HFFc6 (cell line): ENCODE measurements around the gene PLCB2. TPM values are rescaled to one million over a fixed set of nuclear protein-coding genes. Genes with fewer than 3 reads are reported as not detected.

Experiments used
- DNase-seq: peaks from one replicate; pipeline ENCODE4 v3.0.0-alpha.2; 2018
- H3K27ac Mint-ChIP-seq: 2 replicates; pipeline ENCODE4 v1.8.0; 2020; ENCODE audit warnings: mild to moderate bottlenecking, mixed read lengths
- H3K27me3 Mint-ChIP-seq: 2 replicates; pipeline ENCODE4 v1.8.0; 2021; ENCODE audit warnings: mild to moderate bottlenecking, moderate library complexity, mixed read lengths; ENCODE audit not compliant: insufficient read depth
- H3K36me3 Mint-ChIP-seq: 2 replicates; pipeline ENCODE4 v1.8.0; 2021; ENCODE audit warnings: low read depth, mixed read lengths
- H3K4me1 Mint-ChIP-seq: 2 replicates; pipeline ENCODE4 v1.8.0; 2020; ENCODE audit warnings: low read depth, mixed read lengths
- H3K4me3 Mint-ChIP-seq: 2 replicates; pipeline ENCODE4 v1.8.0; 2020; ENCODE audit warnings: mild to moderate bottlenecking, moderate library complexity, mixed read lengths
- H3K9me3 Mint-ChIP-seq: 2 replicates; pipeline ENCODE4 v1.8.0; 2020; ENCODE audit warnings: mild to moderate bottlenecking, mixed read lengths
- total RNA-seq, 6 experiments: library from RNA; stranded (reverse); fragmentation: NEBNext Ultra II Directional; extraction: Animal tissue kit (Norgen Biotek cat#: 25700); gene quantifications; 2 replicates in 1 of 6; 3 replicates in 5 of 6; pipeline ENCODE4 v1.2.3, GENCODE V29; 2021
- TF ChIP-seq, protein P1 (sequence below): fragments of 200-600 bp; sonication (generic); IDR thresholded peaks from 2 replicates; pipeline ENCODE4 v1.5.0; 2021; ENCODE audit warnings: antibody characterized with exemption, mild to moderate bottlenecking

Gene PLCB2
- total RNA-seq, 6 experiments from 2014 or later: 0.12 to 1.0 (median 0.48) TPM

DNA sequence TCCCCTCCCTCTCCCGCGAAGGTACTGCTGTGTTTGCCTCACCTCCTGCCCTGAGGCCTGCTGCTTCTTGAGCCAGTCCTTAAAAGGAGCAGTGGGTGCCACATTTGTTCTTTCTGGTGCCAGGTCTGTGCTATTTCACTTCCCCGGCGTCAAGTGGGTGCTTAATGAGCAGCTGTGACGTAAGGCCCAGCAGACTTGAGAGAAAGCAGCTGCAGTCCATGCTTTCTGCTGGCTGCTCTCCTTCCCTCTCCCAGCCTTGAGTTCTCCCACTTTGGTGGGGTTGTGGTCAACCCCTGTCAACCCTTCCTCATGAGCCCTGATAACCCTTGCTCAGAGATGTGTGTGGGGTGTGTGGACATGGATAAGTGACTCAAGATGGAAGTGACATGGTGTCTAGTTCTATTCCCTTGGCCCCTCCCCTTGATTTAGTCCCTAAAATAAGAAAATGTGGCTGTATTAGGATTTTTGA is 22.7 kb upstream of the PLCB2 start:
- Mint-ChIP-seq H3K36me3 (peaks cover 20% of the 10 kb centered on the region; the same call in 1 of the 2 replicates), H3K9me3 (no peaks in the 10 kb centered on the region), H3K27ac (no peak overlapping the region; the same call in 1 of the 2 replicates), H3K4me3 (no peak overlapping the region), H3K27me3 (peaks cover 7% of the 10 kb centered on the region), H3K4me1 (peaks cover 75% of the 10 kb centered on the region)
- TF ChIP-seq, protein P1, sequence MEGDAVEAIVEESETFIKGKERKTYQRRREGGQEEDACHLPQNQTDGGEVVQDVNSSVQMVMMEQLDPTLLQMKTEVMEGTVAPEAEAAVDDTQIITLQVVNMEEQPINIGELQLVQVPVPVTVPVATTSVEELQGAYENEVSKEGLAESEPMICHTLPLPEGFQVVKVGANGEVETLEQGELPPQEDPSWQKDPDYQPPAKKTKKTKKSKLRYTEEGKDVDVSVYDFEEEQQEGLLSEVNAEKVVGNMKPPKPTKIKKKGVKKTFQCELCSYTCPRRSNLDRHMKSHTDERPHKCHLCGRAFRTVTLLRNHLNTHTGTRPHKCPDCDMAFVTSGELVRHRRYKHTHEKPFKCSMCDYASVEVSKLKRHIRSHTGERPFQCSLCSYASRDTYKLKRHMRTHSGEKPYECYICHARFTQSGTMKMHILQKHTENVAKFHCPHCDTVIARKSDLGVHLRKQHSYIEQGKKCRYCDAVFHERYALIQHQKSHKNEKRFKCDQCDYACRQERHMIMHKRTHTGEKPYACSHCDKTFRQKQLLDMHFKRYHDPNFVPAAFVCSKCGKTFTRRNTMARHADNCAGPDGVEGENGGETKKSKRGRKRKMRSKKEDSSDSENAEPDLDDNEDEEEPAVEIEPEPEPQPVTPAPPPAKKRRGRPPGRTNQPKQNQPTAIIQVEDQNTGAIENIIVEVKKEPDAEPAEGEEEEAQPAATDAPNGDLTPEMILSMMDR: no peak
- DNase-seq: no peak

DNA sequence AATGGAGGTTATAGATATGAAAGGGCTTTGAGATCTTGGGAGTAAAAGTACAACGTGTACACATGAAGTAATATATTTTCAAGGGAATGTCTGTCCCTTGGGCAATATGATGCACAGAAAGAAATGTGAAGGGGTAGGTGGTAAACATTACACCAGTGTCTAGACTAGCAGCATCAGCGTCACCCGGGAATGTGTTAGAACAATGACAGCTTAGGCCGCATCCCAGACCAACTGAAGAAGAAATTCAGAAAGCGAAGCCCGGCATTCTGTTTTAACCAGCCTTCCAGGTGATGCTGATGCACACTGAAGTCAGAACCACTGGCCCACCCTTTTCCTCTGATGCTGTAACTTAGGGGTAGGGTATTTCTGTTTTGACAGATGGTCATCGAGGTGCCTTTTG is 22.1 kb upstream of the PLCB2 start:
- H3K4me3 Mint-ChIP-seq: no peak overlapping the region
- H3K27me3 Mint-ChIP-seq: peaks cover 7% of the 10 kb centered on the region
- no peak for DNase-seq
- H3K4me1 Mint-ChIP-seq: peaks cover 81% of the 10 kb centered on the region
- H3K9me3 Mint-ChIP-seq: no peaks in the 10 kb centered on the region
- TF ChIP-seq, protein P1: no peak
- peaks cover 25% of the 10 kb centered on the region; the same call in 1 of the 2 replicates for H3K36me3 Mint-ChIP-seq
- H3K27ac Mint-ChIP-seq: peak overlapping the region; percentile 6; the same call in 1 of the 2 replicates

DNA sequence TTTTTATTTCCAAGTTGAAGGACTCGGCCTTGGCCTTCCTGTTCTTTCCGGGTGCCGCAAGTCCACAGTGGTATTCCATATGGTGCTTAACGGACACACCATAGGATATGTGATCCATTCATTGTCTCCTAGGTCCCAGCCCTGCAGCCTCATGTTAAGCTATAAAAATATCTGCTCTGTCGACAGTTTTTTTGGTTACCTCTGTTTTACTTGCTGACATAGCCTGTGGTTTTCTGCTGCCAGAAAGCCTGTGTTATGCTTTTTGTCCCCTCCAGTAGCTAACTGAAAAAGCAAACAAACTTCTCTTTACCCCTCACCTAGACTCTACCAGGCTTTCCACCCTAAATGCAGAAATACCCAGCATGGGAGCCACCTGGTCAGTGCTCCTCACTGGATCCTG is 21.0 kb upstream of the PLCB2 start:
- DNase-seq: no peak
- Mint-ChIP-seq H3K27me3 (peaks cover 7% of the 10 kb centered on the region; the same call in 1 of the 2 replicates), H3K4me1 (peaks cover 73% of the 10 kb centered on the region), H3K9me3 (no peaks in the 10 kb centered on the region), H3K4me3 (no peak overlapping the region; the same call in 1 of the 2 replicates), H3K27ac (peak overlapping the region; percentile 71), H3K36me3 (peaks cover 20% of the 10 kb centered on the region; the same call in 1 of the 2 replicates)
- TF ChIP-seq, protein P1: no peak

DNA sequence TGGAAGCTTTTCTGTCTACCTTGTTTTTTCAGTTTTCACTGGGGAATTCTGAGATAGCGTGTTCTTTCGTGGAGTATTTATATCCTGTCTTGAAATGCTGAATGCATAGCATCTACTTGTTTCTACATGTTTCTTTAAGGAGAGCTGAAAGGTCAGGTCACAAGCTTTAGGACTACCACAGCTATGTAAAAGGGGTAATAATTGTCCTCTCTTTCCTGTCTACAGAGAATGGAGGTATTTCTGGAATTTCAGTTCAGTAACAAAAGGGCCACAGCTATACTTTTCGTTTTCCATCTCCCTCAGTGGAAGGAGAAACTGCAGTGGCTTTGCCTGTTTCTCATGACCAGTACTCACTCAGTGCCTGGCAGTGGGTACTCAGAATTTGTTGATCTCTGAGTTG is 20.4 kb upstream of the PLCB2 start:
- Mint-ChIP-seq H3K4me3 (peak overlapping the region; percentile 7), H3K4me1 (peaks cover 68% of the 10 kb centered on the region), H3K9me3 (no peaks in the 10 kb centered on the region), H3K27me3 (peaks cover 7% of the 10 kb centered on the region; the same call in 1 of the 2 replicates), H3K36me3 (peaks cover 20% of the 10 kb centered on the region; the same call in 1 of the 2 replicates), H3K27ac (peak overlapping the region; percentile 71)
- TF ChIP-seq, protein P1: no peak
- peak; percentile 19 for DNase-seq

DNA sequence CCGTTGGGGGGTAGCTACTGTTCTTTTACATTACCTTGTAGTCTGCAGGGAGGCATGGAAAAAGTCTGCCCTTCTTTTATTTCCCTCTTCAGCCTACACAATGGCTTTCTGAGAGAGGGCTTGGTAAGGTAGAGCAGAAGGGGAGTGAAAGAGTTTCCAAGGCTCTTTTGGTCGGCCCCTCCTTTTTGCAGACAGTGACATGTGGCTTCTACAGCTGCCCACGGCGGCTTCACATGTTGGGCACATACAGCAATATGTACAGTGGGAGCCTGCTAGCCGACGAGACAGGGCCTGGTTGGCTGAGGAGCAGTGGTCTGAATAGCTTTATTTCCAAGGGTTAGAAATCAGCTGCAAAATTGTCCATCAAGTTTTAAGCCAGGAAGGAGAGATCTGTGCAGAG is 19.7 kb upstream of the PLCB2 start:
- Mint-ChIP-seq H3K4me3 (no peak overlapping the region), H3K36me3 (peaks cover 15% of the 10 kb centered on the region; the same call in 1 of the 2 replicates), H3K9me3 (no peaks in the 10 kb centered on the region), H3K27me3 (peaks cover 7% of the 10 kb centered on the region; the same call in 1 of the 2 replicates), H3K4me1 (peaks cover 64% of the 10 kb centered on the region), H3K27ac (peak overlapping the region; percentile 27; the same call in 1 of the 2 replicates)
- TF ChIP-seq, protein P1: no peak
- DNase-seq: no peak
